Retinal pigment epithelial cell (primary cell): ENCODE measurements around the gene ERBB4.

Experiments
- DNase-seq: peaks from one replicate; pipeline ENCODE4 v3.0.0-alpha.2; 2010; ENCODE audit warnings: low read depth
- H3K4me3 ChIP-seq: 2 replicates; pipeline ENCODE4 v1.5.1; 2011; ENCODE audit warnings: mild to moderate bottlenecking, low read length, control low read depth, moderate library complexity
- TF ChIP-seq, protein P1 (sequence below): conservative IDR thresholded peaks from 2 replicates; pipeline ENCODE4 v1.5.1; 2011; ENCODE audit warnings: low read depth, low read length, control low read depth, inconsistent platforms

ERBB4 gene

DNA sequence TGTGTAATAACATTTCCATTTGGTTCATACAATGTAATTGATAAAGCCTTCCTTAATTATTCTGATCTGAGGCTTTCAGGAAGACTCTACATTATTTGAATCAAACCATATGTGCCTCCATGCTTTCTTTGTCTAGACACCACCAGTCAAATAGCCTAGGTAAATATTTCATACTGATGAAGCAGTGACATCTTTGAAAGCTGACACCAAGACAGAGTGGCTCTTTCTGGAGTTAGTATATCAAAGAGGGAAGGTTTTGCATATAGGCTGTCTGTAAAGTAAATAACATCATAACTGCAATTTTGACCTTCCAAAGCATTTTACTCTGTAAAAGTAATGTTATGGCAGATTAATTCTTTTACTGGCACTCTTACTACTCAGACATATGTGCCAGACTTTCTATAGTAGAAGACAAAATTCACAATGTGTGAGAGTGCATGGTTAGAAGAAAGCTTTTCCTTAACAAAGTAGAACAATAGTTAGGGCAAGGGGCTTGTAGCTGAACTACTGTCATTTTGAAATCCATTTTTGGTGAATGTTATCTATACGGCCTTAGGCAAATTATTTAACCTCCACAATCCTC is 177.3 kb downstream of the ERBB4 start:
- TF ChIP-seq, protein P1, sequence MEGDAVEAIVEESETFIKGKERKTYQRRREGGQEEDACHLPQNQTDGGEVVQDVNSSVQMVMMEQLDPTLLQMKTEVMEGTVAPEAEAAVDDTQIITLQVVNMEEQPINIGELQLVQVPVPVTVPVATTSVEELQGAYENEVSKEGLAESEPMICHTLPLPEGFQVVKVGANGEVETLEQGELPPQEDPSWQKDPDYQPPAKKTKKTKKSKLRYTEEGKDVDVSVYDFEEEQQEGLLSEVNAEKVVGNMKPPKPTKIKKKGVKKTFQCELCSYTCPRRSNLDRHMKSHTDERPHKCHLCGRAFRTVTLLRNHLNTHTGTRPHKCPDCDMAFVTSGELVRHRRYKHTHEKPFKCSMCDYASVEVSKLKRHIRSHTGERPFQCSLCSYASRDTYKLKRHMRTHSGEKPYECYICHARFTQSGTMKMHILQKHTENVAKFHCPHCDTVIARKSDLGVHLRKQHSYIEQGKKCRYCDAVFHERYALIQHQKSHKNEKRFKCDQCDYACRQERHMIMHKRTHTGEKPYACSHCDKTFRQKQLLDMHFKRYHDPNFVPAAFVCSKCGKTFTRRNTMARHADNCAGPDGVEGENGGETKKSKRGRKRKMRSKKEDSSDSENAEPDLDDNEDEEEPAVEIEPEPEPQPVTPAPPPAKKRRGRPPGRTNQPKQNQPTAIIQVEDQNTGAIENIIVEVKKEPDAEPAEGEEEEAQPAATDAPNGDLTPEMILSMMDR: no peak
- H3K4me3 ChIP-seq: no peak overlapping the region
- DNase-seq: no peak

DNA sequence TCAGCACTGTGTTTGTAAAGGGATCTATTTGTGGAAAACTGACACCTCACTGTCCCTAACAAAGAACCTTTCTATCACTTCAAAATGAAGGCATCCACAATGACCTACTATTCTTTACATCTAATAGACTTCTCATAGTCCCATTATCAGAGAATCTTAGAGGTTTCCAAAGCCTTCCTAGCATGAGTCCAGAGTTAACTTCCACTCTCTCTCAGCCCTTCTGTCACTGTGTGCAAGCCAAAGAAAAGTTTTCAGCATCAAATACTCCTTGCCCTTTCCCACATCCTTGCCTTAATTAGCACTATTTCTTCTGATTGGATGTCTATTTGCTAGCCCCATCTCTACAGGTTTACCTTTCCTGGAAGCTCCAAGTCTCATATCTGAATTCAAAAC is 178.5 kb downstream of the ERBB4 start:
- no peak for DNase-seq
- TF ChIP-seq, protein P1: no peak
- H3K4me3 ChIP-seq: no peak overlapping the region

DNA sequence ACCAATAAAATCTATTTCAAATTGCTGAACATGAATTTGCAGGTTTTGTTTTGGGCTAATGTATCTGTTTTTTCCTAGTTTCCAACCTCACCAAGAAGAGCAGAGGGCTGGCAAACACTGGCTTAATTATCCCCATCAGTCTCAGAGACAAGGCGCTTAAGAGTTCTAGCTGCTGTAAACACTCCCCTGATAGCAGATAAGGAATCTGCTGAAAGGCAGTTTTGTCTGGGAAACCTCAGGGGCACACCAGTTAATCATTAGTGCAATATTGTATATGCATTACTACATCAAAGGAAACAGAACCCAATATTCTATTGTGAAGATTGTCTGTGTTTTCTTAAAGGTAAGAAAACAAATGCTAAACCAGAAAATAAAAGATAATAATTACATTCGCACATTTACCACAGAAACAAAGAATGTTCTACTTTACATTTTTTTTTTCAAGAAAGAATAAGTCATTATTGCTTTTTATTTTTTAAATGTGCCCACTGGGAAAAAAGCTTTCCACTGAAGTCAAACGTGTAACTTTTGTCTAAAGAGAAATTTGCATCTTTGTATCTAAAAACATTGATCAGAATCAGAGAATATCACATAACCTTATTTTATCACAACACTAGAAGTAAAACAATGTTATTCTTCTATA is 179.1 kb downstream of the ERBB4 start:
- no peak for DNase-seq
- TF ChIP-seq, protein P1: no peak
- H3K4me3 ChIP-seq: no peak overlapping the region

DNA sequence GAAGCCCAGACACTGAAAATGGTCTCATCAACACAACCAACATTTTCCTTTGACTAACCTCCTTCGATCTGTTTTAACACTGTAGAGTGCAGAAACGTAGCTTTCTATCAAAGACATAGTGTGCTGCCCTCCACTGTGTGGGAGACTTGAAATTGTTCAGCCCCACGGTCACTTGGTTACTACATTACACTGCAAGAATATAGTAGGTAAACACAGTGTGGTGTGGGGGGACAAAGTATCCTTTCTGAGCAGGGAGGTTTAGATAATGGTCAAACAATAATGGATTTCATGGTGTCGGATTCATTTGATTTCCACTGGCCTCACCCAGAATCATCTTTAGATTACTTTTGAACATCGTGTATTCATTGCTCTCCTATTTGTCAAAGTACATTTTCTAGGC is 181.0 kb downstream of the ERBB4 start:
- H3K4me3 ChIP-seq: no peak overlapping the region
- no peak for DNase-seq
- TF ChIP-seq, protein P1: no peak

DNA sequence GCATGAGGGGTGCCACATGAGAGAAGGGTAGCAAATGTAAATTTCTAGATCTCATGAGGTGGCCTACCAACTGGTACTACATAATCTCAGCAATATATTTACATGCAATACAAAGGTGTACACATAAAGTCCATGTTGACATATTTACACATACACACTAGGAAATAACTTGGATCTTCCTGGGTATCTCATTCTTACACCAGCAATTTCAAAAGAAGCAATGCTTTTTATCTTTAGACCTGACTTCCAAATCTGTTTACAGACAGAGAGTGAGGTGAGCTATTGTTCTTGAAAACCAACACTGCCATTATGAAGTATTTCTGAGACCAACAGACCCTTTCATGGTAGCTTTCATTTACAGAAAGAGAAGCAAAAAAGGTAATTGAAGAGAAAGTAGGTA is 184.2 kb downstream of the ERBB4 start:
- TF ChIP-seq, protein P1: no peak
- DNase-seq: no peak
- H3K4me3 ChIP-seq: no peak overlapping the region

DNA sequence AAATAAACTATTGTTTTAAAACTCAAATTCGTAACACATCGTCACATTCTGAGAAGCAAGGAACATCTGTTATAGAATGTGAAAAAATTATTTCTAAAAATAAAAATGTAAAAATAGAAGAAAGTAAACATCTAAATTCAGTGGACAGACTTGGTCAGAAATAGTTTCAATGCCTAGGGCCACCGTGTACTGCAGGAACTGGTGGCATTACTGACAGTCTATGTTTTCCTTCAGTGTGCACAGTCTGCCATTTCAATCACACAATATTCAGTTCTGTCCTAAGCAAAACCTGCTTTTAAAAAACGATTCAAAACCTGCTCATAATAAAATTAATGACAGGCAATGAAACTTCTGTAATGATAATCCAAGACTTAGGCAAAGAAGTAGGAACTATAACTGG is 190.1 kb downstream of the ERBB4 start:
- TF ChIP-seq, protein P1: no peak
- DNase-seq: no peak
- no peak overlapping the region for H3K4me3 ChIP-seq

DNA sequence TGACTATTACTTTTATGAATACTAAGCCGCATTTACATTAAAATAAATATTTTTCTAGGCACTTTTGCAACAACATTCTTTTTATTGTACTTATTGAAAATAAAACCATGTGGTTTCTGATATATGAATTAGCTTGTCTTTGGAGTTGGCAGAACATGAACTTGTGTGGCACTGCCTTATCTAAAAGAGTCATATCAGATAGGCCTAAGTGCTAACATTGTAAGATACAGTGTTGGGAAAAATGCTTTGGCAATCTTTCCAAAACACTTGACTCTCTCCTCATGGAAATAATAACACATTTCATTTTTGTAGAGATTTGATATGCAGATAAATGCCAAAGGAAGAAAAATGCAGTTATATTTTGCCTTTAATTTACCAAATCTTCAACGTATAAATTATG is 191.7 kb downstream of the ERBB4 start:
- DNase-seq: no peak
- TF ChIP-seq, protein P1: no peak
- no peak overlapping the region for H3K4me3 ChIP-seq
